Activated CD4-positive, alpha-beta T cell treated with anti-CD3 and anti-CD28 coated beads for 4 hours (primary cell): ENCODE results near the gene IRF9.

Source experiments
- DNase-seq, 2 donors: peaks; one replicate each; pipeline ENCODE4 v3.0.0-alpha.2; 2020

Gene IRF9

DNA sequence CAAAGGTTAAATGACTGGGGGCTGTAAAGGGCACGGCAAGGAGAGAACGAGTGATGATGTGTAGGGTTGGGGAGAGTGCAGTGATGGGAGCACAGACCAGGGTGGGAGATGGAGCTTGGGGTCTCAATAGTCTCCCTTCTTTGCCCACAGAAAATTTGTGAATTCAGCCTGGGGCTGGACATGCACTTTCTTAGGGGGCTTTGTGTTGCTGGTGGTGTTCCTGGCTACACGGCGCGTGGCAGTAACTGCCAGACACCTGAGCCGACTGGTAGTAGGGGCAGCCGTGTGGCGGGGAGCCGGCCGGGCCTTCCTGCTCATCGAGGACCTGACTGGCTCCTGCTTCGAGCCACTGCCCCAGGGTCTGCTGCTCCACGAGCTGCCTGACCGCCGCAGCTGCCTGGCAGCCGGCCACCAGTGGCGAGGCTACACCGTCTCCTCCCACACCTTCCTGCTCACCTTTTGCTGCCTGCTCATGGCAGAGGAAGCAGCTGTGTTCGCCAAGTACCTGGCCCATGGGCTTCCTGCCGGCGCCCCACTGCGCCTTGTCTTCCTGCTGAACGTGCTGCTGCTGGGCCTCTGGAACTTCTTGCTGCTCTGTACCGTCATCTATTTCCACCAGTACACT lies 28.9 kb upstream of the IRF9 start:
- no peak for DNase-seq

DNA sequence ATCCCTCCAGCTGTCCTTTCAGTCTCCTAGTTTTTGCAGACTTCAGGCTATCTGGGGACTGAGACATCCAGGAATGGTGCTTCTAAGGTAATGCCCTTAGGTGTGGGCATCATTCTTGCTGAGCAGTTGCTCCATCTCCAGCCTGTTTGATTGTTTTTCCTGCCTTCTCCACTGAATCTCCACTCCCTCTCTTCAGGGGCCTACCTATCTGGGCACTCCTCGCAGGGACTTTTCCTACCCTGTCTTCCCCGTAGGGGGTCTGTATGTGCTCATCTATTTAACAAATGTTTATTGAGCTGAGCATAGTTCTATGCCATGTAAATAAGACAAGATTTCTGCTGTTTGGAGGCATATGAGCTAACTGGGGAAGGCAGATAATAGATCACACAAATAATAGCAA lies 28.1 kb upstream of the IRF9 start:
- no peak for DNase-seq

DNA sequence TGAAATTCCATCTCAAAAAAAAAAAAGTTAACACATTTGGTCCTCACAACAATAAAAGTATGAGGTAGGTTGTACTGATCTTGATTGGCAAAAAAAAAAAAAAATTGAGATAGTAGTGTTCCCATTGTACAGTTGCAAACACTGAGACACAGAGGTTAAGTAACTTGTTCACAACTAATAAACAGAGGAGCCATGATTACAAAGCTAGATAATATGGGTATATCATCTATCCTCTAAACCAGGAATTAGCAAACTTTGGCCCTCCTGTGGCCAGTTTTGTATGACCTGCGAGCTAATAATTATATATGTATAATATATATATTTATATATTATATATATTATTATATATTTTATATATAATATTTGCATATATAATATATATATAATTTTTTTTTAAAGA lies 27.3 kb upstream of the IRF9 start:
- no peak for DNase-seq

DNA sequence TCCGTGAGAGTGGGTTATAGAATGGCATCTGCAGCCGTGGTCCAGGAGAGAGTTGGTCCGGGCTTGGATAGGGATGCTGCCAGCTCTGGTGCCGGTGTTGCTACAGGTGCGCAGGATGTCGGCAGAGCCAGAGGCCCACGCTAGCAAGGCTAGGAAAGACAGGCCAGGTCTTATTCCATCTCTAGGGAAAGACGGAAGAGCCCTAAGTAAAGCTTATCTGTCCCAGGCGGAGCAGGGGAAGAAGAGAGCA lies 25.6 kb upstream of the IRF9 start:
- DNase-seq: no peak

DNA sequence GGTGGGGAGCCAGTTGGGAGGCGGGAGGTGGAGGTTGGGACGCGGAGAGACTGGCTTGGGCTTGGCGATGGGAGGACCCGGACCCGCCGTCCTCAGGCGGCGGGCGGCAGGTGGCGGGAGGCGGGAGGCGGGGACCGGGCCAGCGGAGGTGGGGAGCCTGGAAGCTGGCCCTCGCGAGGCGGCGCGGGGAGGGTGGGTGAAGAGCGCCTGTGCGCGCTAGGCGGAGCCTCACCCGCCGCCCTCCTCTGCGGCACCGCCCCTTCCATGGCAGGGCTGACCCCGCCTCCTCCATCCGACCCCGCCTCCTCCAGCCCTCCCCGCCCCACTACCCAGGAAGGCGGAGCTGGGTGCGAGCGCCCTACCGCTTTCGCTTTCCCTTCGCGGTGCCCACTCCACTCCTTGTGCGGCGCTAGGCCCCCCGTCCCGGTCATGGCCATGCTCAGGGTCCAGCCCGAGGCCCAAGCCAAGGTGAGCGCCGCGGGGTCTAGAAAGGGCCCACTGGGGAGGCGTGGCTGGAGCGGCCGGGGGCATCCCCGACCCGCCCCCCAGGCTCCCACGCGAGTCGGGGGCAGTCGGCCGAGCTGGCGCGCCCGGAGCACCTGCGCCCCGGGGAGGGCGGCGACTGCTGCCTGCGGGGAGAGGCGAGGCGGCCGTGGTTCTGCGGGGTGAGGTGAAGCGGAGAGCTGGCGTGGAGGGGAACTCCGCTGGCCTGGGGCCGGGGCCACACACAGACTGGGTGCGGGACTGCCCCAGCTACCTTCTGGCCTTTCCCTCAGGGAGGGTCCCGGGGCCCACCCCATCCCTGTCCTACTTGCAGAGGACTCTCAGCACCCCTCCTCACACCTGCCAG lies 25.0 kb upstream of the IRF9 start, which contains the start of gene PSME1:
PSME1 (plus strand) TSS at position 361 of the 850 bp plus-strand sequence; CDS start at position 430, 69 bp downstream.
- DNase-seq: peak; percentile 93 to 94

DNA sequence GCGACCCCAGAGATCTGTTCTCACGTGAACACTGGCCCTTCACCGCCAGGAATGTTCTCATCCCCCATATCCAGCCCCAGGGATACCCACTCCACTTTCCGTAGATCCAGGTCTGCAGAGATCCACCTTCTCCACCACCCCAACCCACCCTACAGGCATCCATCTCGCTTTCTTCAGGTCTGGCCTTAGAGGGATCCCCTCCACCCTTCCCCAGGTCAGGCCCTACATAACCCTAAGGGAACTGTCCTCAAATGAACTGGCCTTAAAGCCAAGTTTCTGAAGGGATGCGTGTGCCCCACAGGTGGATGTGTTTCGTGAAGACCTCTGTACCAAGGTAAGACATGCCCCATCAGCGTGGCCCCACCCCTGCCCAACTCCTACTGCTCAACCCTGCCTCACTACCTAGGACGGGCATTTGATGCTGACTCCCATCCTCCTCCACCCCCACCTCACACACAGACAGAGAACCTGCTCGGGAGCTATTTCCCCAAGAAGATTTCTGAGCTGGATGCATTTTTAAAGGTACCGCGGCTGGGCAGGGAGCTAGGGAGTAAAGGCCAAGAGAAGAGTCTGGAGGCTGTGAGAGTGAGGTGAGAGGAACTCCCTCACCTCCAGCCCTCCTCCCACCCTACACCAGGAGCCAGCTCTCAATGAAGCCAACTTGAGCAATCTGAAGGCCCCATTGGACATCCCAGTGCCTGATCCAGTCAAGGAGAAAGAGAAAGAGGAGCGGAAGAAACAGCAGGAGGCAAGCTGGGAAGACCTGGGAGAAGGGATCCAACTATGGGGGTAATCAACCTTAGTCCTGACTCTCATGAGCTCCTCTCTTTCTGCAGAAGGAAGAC lies 24.2 kb upstream of the IRF9 start:
- DNase-seq: no peak

DNA sequence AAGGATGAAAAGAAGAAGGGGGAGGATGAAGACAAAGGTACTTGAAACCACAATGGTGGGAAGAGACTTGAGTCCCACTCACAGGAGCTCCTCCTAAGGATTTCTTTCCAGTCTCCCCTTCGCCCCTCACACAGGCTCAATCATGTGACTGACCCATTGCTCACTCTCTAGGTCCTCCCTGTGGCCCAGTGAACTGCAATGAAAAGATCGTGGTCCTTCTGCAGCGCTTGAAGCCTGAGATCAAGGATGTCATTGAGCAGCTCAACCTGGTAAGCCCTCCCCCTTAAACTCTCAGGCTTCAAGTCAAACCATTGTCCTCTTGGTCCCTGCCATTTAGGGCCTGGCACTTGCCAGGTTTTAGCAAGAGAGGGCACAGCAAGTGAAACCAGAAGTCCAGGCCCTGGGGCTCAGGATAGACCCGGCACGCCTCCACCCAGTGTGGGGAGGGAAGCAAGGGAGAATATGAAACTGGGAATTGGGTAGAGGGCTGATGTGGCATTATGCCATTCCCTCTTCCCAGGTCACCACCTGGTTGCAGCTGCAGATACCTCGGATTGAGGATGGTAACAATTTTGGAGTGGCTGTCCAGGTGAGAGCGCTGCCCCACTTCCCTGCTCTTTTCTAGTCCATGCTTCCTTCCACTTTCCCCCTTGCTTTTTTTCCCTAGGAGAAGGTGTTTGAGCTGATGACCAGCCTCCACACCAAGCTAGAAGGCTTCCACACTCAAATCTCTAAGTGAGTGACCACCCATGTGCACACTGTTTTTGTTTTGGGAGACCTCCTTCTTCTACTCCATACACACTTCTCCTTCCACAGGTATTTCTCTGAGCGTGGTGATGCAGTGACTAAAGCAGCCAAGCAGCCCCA lies 23.3 kb upstream of the IRF9 start:
- DNase-seq: no peak

DNA sequence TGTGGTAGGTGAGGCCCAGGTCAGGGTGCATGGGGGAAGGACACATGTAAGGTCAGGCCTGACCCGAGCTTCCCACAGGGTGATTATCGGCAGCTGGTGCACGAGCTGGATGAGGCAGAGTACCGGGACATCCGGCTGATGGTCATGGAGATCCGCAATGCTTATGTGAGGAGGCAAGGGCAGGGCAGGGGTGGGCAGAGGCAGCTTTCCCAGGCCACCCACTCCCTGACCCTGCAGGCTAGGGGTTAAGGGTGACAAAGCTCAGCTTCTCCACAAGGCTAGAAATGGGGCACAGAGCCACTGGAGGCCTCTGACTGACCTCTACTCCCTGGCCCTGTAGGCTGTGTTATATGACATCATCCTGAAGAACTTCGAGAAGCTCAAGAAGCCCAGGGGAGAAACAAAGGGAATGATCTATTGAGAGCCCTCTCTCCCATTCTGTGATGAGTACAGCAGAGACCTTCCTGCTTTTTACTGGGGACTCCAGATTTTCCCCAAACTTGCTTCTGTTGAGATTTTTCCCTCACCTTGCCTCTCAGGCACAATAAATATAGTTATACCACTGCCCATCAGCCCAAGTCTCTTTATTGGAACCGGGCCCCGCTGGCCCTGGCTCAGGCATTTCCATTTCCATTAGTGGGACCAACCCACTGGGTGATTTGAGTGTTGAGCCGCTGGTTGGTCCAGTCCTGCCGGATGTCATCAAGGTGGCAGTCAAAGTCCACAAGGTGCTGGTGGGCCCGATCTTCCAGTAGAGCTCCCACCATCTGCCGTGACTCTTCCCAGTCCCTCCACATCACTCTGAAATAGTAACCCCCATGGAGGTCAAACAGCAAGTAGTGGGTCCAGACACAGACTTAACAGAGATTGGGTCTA lies 22.4 kb upstream of the IRF9 start:
- DNase-seq: no peak

DNA sequence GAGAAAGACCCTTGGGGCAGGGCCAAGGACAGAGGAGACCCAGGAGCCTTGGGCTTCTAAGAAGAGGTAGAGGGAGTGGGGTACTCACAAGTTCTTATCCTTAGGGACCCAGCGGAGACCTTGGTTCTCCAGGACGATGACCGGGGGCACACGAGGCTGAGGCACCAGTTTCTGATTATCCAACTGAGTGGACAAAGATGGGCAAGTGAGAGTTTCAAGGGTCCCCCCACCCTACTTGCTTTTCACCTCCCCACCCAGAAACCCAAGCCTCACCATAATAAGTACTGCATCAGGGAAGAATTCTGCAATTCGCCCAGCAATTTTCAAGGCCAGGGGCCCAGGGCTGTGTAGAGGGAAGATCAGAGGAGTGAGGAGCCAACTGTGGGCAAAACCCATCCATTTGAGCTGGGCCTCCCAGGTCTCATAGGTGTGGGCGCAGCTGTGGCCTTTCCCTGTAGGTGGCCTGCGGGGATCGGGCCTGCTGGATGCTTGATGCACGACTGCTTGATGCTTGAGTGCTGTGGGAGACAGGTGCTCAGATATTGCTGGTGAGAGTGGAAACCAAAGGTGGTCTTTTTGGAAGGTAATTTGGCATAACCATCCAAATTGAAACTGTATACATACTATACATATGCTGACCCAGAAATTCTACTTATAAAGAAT lies 21.7 kb upstream of the IRF9 start:
- no peak for DNase-seq

DNA sequence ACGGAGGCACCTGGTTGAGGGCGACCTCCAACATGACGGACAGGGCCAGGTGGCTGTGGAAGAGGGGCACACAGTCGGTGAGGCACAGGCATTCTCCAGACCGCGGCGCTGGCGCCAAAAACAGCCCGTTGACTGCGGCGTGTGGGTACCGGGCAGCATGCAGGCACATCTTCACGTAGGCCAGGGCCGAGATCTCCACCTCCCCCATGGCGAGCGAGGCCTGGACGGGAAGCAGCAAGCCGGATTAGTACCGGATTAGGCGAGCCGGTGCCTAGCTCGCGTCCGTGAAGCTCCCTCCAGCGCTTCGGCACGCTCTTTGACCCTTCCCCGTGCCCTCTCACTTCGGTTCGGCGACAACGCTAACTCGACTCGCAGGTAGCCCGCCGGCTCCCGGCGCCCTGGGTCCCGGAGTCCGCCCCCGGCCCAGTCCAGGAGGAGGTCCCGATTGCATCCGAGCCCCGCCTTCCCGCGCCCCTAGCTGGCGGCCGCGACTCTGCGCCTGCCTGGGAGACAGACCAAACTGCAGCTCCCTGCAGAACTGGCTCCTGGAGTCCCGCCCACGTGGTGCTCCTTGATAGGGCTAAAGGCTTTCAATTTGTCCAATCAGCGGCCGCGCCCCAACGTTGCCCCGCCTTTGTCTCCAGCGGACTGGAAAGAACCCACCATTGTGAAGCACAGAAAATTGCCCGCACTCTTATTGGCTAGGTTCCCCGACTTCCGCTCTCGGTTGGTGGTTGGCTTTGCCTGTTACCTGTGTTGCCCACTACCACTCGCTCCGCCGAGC lies 19.8 kb upstream of the IRF9 start, which contains the start of gene EMC9:
EMC9 (minus strand) TSS at position 495 of the 784 bp plus-strand sequence; CDS start at position 208, 287 bp downstream.
- peak; percentile 100 for DNase-seq

DNA sequence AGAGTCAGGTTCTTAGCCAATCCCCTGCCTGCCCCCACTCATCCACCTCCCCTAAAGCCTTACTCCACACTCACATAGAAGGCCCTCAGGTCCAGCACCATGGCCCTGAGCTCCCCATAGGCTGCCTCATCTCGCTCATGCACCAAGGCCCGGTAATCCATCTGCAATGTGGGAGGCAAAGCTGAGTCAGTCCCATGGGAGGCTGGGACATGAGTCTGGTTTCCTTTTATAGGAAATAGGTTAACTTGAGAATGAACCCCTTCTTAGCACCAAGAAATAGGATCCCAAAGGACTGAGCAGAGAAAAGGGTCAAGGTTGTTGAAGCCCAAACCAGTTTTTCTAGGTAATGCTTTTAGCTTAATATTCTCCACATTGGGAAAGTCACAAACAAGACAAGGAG lies 17.6 kb upstream of the IRF9 start:
- DNase-seq: no peak

DNA sequence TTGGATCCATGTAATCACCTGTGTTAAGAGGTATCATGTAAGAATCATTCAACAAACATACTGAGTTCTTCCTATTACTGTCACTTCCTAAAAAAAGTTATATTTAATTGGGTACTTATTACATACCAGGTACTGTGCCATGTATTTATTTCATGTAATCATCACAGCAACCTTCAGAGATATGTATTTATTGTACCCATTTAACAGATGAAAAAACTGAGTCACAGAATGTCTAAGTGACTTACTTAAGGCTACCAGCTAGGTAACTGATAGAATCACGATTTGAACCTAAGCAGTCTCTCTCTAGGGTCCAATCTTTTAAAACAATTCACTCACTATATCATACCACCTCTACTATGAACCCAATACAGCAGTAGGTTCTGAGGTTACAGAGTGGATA lies 16.6 kb upstream of the IRF9 start:
- DNase-seq: no peak

DNA sequence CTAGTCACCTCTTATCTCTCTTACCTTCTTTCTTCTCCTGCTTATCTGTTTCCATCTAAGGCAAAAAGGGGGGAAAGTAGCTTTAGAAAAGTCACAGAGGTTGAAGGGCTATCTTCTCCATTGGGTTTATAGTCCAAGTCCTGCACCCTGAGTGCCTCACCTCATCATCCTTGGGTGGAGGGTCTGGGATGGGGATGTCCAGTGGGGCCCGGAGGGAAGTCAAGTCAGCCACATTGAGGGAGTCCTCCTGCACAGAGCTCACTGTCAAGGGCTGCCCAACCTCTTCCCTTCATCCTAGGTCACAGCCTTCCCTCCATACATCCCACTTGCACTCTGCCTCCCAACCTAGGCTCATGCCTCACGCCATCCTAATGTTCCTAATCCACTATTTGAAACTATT lies 15.8 kb upstream of the IRF9 start:
- DNase-seq: no peak

DNA sequence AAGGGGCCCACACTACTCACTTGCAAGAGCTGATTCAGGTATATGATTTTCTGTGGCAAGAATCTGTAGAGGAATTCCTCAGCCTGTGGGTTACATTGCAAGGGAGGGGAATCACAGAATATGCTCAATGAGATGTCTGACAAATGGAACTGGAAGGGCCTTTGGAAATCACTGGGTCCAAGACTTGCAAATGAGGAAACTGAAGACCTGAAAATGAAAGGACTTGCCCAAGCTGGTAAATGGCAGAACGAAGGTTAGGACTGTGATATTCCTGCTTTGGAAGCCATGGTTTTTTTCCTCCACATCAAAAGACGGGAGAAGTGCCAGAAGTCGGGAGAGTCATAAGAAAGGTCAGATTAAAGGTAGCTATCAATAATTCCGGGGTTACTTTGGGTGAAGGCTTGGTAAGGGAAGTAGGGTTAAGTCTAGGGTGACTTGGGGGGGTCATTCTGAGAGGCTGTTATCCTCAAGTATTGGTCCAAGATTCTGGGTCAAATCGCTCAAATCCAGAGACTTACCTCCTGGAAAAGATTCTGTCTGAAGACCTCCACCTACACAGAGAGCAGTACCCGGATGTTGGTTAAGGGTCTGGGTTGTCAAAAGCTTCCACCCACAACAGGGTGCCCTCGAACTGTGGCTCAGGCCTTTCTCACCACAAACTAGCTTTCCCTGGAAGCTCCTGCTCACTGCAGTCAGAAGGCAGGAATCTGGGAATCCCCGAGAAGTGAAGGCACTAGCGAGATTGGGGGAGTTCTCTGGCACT lies 15.2 kb upstream of the IRF9 start:
- no peak for DNase-seq

DNA sequence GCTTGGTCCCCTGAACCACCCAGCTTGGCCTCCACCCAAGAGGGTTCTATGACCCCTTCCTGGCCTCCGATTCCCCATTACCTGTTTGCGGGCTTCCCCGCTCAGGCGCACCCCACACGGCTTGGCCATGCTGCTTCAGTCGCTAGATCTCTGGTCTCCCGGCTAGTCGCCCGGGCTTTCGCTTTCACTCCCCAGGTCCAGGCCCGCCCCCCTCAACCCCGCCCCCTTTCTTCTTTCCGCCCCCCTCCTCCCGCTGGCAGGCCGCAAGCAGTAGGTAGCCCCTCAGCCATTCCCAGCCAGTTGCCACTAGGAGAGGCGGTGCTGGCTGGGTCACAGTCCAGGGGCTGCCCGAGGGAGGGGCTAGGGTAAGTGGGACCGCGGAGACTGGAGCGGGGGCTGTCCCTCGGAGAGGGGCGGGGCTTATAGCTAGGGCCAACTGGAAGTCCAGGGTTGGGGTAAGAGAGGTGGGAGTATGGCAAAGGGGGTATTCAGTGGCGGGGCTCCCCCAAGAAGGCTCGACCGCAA lies 14.6 kb upstream of the IRF9 start, which contains the start of gene PSME2:
PSME2 (minus strand) TSS at position 158 of the 525 bp plus-strand sequence; CDS start at position 129, 29 bp downstream.
- DNase-seq: peak; percentile 78 to 83

DNA sequence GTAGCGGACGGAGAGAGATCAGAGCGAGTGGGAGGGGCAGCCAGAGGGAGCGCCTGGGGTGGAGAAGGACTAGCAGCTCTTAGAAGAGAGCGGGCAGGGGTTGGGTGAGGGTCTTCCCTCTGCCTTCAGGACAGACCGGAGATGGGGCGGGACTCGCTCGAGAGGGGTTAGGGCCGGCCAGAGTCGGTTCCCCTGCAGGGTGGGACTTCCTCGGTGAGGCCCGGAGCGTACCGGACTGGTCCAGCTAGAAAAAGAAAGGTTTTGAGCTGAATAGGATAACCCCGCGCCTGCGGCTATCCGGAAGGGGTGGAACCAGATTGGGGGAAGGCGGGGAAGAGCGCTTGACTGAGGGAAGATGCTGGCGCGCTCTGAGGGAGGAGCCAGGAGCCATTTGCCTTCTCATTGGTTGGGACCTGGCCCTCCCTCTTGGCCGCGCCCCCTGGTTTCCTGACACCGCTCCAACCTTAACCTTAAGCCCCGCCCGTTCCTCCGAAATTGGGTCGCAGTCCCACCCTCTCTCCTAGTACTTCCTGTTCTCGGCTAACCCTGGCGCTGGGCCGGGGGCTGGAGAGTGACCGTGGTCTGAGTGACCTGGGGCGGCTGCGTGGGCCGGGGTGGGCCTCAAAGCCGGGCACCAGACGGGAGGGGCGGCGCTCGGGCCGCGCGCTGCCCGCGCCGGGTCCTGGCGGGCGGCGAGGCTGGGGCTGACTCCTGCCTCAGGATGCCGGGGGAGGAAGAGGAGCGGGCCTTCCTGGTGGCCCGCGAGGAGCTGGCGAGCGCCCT lies 13.9 kb upstream of the IRF9 start, which contains the start of gene RNF31:
RNF31 (plus strand) TSS at position 521 of the 783 bp plus-strand sequence; CDS start at position 722, 201 bp downstream.
- peak; percentile 98 for DNase-seq

DNA sequence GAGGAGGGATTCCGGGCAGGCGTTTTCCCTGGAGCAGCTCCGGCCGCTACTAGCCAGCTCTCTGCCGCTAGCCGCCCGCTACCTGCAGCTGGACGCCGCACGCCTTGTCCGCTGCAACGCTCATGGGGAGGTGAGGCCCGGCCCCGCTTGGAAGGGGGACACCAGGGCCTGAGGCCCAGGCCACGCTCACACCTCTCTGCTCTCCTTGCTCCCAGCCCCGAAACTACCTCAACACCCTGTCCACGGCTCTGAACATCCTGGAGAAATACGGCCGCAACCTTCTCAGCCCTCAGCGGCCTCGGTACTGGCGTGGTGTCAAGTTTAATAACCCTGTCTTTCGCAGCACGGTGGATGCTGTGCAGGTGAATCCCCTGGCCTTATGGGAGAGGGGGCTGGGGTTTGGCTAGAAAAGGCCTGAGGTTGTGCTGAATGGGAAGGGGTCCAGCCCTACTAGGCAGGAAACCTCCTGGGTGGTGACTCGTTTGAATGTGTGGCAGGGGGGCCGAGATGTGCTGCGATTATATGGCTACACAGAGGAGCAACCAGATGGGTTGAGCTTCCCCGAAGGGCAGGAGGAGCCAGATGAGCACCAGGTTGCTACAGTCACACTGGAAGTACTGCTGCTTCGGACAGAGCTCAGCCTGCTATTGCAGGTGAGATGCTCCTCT lies 13.2 kb upstream of the IRF9 start:
- no peak for DNase-seq
